ENCODE data around the gene SLC16A10.

Gene SLC16A10

DNA sequence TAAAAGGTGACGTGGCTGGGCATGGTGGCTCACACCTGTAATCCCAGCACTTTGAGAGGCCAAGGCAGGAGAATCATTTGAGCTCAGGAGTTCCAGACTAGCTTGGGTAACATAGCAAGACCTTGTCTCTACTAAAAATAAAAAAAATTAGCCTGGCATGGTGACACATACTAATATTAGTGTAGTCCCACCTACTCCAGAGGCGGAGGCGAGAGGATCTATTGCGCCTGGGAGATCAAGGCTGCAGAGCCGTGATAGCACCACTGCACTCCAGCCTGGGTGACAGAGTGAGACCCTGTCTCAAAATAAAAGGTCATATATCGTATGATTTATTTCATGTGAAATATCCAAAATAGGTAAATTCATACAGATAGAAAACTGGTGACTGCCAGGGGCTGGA is 132.5 kb downstream of the SLC16A10 start:
- H3K36me3 Mint-ChIP-seq, result no peaks in the 10 kb centered on the region
- H3K4me3 Mint-ChIP-seq, result no peak overlapping the region
- no peak for DNase-seq
- CTCF ChIA-PET, result no interaction called here
- H3K27me3 Mint-ChIP-seq, result no peaks in the 10 kb centered on the region
- no peaks in the 10 kb centered on the region for H3K9me3 Mint-ChIP-seq
- no peak overlapping the region for H3K27ac Mint-ChIP-seq
- no peaks in the 10 kb centered on the region for H3K4me1 Mint-ChIP-seq

DNA sequence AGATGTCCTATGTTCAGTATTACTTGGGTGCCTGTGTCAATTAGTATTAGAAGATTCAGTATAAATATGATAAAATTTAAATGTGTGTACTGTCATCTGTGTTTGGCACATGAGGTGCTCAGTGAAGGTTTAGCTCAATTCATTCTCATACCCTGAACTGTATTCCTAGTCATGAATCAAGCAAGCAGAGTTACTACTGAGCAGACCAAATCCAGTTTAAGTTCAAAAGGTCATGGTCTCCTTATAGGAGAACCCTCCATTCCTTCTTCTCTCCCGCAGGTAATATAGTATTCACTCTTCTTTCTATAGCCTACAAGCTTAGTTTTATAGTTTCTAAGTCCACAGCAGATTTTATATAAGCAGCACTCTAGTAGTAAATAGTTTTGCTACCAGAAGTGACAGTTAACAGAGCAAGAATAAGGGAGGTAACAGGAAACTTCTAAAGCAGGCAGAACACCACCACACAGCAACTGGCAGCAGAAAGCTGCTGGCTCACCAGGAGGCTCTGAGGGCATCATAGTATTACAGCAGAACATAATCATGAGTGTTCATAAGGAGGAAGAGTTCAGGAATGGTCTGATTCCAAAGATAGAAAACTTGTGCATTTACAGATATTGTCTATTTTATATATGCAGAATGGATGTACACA is 133.2 kb downstream of the SLC16A10 start:
- Mint-ChIP-seq H3K4me3 (no peak overlapping the region), H3K27ac (no peak overlapping the region), H3K4me1 (no peaks in the 10 kb centered on the region), H3K36me3 (no peaks in the 10 kb centered on the region), H3K9me3 (no peaks in the 10 kb centered on the region), H3K27me3 (no peaks in the 10 kb centered on the region)
- no peak for DNase-seq
- CTCF ChIA-PET, result interaction anchor here (0.7 to 1.1 kb wide), 2 partner anchors 21 to 39 kb away, joined by 3 read pairs; a partner anchor contains a TSS

DNA sequence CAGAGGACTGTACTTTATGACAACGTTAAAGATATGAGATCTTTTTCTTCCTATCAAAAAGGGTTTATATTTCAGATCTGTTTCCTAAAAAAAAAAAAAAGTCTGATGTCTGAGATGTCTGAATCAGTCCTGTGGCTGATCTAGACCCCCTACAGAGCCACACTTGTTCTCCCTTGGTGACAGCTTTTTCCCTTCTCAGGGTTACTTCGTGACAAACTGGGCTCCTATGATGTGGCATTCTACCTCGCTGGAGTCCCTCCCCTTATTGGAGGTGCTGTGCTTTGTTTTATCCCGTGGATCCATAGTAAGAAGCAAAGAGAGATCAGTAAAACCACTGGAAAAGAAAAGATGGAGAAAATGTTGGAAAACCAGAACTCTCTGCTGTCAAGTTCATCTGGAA is 134.5 kb downstream of the SLC16A10 start:
- no peak for DNase-seq
- H3K9me3 Mint-ChIP-seq, result no peaks in the 10 kb centered on the region
- CTCF ChIA-PET, result no interaction called here
- no peak overlapping the region for H3K27ac Mint-ChIP-seq
- no peaks in the 10 kb centered on the region for H3K4me1 Mint-ChIP-seq
- H3K27me3 Mint-ChIP-seq, result no peaks in the 10 kb centered on the region
- H3K4me3 Mint-ChIP-seq, result no peak overlapping the region
- no peaks in the 10 kb centered on the region for H3K36me3 Mint-ChIP-seq

DNA sequence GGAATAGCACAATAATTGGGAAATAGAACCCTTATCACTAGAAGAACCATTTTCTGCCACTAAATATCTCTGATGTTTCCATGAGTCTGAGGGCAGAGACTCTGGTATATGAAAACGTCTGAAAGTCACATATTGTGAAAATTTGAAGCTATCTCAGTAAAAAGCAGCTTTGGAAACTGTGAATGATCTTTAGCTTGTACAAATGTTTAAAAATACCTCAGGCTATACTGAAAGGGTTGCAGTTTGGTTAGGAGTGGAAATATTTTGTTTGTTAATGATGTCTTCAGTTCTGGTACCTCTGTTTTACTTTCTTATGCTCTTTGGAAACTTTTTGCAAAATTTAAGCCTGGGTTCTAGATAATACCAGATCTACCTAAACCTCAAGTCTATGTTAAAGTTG is 135.0 kb downstream of the SLC16A10 start:
- H3K4me3 Mint-ChIP-seq, result no peak overlapping the region
- H3K36me3 Mint-ChIP-seq, result no peaks in the 10 kb centered on the region
- H3K9me3 Mint-ChIP-seq, result no peaks in the 10 kb centered on the region
- no peak overlapping the region for H3K27ac Mint-ChIP-seq
- no peaks in the 10 kb centered on the region for H3K27me3 Mint-ChIP-seq
- CTCF ChIA-PET, result interaction anchor here (1.0 to 1.5 kb wide), 3 partner anchors 15 to 211 kb away, joined by 3 to 4 read pairs (median 3); no protein-coding TSS in a partner anchor
- H3K4me1 Mint-ChIP-seq, result no peaks in the 10 kb centered on the region
- no peak for DNase-seq

DNA sequence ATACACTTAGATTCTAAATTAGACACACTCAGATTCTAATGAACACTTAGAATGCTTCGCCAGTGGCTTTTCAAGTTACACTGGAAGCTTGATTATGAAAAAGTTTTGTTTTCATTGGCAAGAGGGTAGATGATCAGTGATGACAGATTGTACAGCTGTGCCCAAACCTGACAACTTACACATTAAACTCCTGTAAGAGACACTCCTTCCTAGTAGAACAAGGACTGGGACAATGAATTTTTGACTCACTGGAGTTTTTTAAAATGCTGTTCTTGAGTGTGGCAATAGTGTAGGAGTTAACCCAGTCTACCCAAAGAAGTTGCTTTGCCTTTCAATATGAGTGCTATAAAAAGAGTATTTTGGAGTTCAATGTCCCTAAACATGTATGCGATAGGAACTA is 140.8 kb downstream of the SLC16A10 start:
- no peaks in the 10 kb centered on the region for H3K27me3 Mint-ChIP-seq
- H3K9me3 Mint-ChIP-seq, result no peaks in the 10 kb centered on the region
- CTCF ChIA-PET, result interaction anchor here (0.7 kb wide), 1 partner anchor 171 kb away, joined by 3 read pairs; no protein-coding TSS in a partner anchor
- no peaks in the 10 kb centered on the region for H3K36me3 Mint-ChIP-seq
- H3K27ac Mint-ChIP-seq, result no peak overlapping the region
- no peak overlapping the region for H3K4me3 Mint-ChIP-seq
- H3K4me1 Mint-ChIP-seq, result no peaks in the 10 kb centered on the region
- no peak for DNase-seq

DNA sequence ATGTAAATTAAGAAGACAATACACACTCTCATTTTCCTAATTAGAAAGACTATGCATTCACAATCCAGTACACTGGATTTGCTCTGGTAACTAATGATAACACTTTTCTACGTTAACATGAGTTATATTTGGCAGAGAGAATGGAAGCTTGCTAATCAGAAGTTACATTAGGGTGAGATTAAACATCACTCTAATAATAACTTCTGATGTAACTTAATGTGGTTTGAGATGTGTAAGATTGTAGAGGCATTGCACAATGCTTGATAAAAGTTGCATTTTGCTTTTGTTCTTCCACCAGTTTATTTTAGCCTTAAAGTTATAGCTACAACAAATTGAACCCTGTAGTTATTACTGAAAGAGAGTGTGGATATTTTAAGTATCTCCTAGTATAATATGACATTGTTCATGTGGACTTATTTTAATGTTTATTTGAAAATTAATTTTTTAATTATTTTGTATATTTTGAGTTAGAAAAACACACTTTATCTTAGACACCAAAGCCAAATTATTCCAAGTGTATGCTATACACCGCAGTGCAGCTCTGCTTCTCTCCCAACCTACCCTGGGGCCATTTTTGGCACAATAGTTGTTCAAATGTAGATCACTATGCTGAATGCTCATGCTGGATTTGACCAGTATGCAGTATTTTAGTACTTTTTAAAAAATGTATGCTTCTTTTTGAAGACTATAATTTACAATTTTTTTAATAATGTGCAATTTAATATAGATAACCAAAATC is 143.2 kb downstream of the SLC16A10 start:
- Mint-ChIP-seq H3K4me3 (no peak overlapping the region), H3K27me3 (no peaks in the 10 kb centered on the region), H3K9me3 (no peaks in the 10 kb centered on the region), H3K4me1 (no peaks in the 10 kb centered on the region), H3K27ac (no peak overlapping the region), H3K36me3 (no peaks in the 10 kb centered on the region)
- no peak for DNase-seq
- CTCF ChIA-PET, result no interaction called here

DNA sequence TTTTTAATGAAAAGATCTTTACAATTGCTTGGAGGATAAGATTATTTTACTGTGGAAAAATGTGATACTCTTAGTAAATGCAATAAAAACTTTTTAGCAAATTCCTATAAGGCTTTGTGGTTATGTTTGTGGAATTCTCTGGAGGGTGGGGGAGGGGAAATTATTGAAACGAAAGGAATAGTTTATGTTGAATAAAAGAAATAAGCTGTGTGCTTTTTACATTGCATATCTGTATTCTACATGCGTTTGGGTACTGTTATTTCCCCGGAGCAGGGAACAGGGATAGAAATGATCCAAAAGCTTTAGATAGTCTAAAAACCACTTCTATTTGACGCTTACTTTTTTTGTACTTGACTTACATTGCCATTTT is 143.8 kb downstream of the SLC16A10 start:
- H3K27ac Mint-ChIP-seq, result no peak overlapping the region
- no peaks in the 10 kb centered on the region for H3K36me3 Mint-ChIP-seq
- no peak overlapping the region for H3K4me3 Mint-ChIP-seq
- H3K4me1 Mint-ChIP-seq, result no peaks in the 10 kb centered on the region
- no peaks in the 10 kb centered on the region for H3K27me3 Mint-ChIP-seq
- CTCF ChIA-PET, result no interaction called here
- H3K9me3 Mint-ChIP-seq, result no peaks in the 10 kb centered on the region
- DNase-seq, result no peak

DNA sequence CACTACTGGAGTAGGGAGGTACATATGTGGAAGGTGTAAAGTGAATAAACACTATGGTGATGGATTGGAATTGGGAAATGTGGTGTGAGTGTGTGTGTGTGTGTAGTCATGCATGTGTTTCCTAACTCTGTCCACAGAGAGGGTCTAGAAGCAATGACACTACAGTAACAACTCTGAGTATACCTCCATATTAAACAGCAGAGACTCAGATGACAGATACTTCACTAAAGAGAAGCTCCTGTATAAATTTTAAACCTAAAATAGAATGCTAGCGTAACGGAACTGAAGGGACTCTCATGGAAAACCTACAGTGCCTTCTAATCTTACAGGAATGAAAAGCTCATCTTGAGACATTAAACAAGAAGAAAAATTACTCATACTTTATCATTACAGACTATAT is 150.5 kb downstream of the SLC16A10 start:
- Mint-ChIP-seq H3K9me3 (no peaks in the 10 kb centered on the region), H3K36me3 (no peaks in the 10 kb centered on the region), H3K4me3 (no peak overlapping the region), H3K27ac (peak overlapping the region; percentile 34), H3K27me3 (peaks cover 3% of the 10 kb centered on the region), H3K4me1 (no peaks in the 10 kb centered on the region)
- CTCF ChIA-PET, result interaction anchor here (1.4 kb wide), 1 partner anchor 15 kb away, joined by 3 read pairs; no protein-coding TSS in a partner anchor
- no peak for DNase-seq

DNA sequence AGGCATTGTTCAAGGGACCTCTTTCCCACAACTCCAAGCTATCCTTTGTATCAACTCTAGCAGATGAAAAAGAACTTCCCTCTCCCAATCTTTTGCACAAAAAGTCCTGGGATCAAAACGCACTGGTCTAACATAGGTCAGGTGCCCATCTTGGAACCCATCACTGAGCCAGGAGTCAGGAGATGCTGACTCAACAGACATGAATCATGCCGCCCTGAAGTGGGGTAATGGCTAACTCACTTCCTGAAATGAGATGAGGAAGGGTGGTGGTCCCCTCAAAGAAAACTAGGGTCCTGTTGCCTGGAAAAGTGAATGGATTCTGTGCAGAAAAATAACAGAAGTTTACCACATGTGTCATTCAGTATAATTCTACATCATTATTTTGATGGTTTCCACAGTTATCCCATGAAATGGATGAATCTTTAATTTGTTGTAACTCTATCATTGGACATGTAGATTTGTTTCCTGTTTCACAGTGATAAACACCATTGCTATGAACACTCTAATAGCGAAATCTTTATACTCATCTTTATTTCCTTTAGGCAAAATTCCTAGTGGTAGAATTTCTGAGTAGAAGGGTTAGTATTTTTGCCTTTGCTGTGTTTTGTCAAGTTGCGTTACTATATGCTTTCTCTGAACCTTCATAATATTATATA is 151.3 kb downstream of the SLC16A10 start:
- no peak for DNase-seq
- CTCF ChIA-PET, result interaction anchor here (1.4 kb wide), 1 partner anchor 16 kb away, joined by 3 read pairs; no protein-coding TSS in a partner anchor
- Mint-ChIP-seq H3K9me3 (no peaks in the 10 kb centered on the region), H3K27me3 (peaks cover 8% of the 10 kb centered on the region), H3K36me3 (no peaks in the 10 kb centered on the region), H3K4me1 (no peaks in the 10 kb centered on the region), H3K27ac (no peak overlapping the region), H3K4me3 (no peak overlapping the region)

DNA sequence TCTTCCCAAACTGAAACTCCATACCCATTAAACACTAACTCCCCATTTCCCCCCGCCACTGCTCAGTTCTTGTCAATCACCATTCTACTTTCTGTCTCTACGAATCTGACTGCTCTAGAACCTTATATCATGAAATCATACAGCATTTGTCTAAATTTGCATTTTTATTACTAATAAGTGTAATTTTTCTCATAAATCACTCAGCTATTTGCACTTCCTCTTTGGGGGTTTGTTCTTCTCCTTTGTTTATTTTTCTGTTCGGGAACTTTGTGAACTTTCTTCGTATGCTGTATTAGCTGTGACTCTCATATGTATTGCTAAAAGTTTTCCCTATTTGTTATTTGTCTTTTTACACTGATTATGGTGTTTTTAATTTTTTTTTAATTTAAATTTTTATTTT is 152.2 kb downstream of the SLC16A10 start:
- DNase-seq, result no peak
- no peaks in the 10 kb centered on the region for H3K9me3 Mint-ChIP-seq
- no peaks in the 10 kb centered on the region for H3K36me3 Mint-ChIP-seq
- no peaks in the 10 kb centered on the region for H3K4me1 Mint-ChIP-seq
- CTCF ChIA-PET, result no interaction called here
- H3K27ac Mint-ChIP-seq, result no peak overlapping the region
- H3K4me3 Mint-ChIP-seq, result no peak overlapping the region
- H3K27me3 Mint-ChIP-seq, result peaks cover 8% of the 10 kb centered on the region

DNA sequence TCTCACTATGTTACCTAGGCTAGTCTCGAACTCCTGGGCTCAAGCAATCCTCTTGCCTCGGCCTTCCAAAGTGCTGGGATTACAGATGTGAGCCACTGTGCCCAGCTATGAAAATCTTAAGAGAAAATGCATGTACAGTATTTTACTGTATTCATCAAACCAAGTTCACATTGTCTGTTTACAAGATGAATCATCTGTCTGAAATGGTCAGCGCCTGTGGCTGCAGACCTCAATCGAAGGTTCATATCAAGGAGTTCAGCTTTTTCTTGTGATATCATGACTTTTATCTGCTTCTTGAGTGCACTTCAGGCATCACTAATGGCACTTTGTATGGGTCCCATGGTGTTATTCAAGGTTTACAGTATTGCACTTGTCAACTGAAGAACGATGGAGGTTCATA is 155.1 kb downstream of the SLC16A10 start:
- CTCF ChIA-PET, result no interaction called here
- Mint-ChIP-seq H3K36me3 (no peaks in the 10 kb centered on the region), H3K27ac (no peak overlapping the region), H3K27me3 (peaks cover 12% of the 10 kb centered on the region), H3K9me3 (no peaks in the 10 kb centered on the region), H3K4me3 (no peak overlapping the region), H3K4me1 (no peaks in the 10 kb centered on the region)
- no peak for DNase-seq

DNA sequence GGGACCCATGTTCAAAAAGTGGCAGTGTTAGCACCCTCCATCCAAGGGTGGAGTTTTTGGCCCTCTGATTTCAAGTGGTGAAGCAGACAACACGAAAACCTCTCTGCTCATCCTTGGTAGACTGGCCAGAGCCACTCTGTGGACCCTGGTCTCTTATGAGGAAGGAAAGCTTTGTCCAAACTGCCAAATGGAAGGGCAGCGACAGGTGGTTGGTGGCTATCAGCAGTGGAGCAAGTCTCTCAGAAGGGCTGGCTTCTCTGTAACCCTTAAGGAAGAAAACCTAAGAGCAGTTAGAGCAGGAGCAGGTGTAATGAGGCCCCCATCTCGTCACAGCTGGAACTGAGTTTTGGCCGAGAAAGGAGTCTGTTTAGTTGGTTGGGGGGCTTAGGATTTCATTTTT is 155.8 kb downstream of the SLC16A10 start:
- H3K4me1 Mint-ChIP-seq, result no peaks in the 10 kb centered on the region
- CTCF ChIA-PET, result no interaction called here
- H3K9me3 Mint-ChIP-seq, result no peaks in the 10 kb centered on the region
- no peak overlapping the region for H3K27ac Mint-ChIP-seq
- DNase-seq, result no peak
- peaks cover 12% of the 10 kb centered on the region for H3K27me3 Mint-ChIP-seq
- no peak overlapping the region for H3K4me3 Mint-ChIP-seq
- H3K36me3 Mint-ChIP-seq, result no peaks in the 10 kb centered on the region

DNA sequence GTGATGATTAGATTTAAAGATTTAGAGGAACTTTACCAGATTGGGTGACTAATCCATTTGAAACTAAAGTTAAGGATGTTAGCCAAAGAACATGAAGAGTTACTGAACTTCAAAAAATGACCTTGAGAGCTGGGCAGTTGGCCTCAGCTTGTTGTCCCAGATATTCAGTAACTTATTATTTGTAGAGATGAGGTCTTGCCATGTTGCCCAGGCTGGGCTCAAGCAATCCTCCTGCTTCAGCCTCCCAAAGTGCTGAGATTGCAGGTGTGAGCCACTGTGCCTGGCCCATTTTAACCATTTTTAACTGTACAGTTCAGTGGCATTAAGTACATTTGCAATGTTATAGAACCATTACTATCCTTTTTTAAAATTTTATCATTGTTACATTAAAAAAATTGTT is 161.5 kb downstream of the SLC16A10 start:
- Mint-ChIP-seq H3K4me1 (no peaks in the 10 kb centered on the region), H3K9me3 (no peaks in the 10 kb centered on the region), H3K4me3 (no peak overlapping the region), H3K36me3 (no peaks in the 10 kb centered on the region), H3K27me3 (peaks cover 12% of the 10 kb centered on the region), H3K27ac (no peak overlapping the region)
- CTCF ChIA-PET, result interaction anchor here (0.6 kb wide), 1 partner anchor 304 kb away, joined by 5 read pairs; no protein-coding TSS in a partner anchor
- DNase-seq, result no peak

DNA sequence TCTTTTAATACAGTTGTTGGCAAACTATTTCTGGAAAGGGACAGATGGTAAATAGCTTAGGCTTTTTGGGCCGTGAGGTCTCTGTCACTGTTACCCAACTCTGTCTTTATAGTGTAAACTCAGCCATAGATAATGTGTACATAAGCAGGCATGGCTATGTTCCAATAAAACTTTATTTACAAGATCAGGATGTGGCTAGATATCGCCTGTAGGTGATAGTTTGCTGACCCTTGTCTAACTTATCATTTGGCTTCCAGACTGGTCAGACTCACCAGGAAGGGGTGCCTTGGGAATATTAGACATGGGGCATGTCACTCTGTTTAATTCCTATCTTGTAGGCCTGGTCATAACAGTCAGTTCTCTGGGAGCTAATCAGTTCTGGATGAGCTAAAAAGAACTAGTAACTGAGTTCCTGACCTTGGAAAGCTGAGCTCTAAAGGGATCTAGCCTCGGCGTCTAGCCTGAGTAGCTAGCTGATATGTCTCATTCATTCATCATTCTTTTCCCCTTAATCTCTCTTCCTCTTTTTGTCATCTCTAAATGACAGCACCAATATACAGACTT is 163.6 kb downstream of the SLC16A10 start:
- no peaks in the 10 kb centered on the region for H3K9me3 Mint-ChIP-seq
- CTCF ChIA-PET, result interaction anchor here (1.0 kb wide), 1 partner anchor 8 kb away, joined by 4 read pairs; a partner anchor contains a TSS
- no peaks in the 10 kb centered on the region for H3K4me1 Mint-ChIP-seq
- no peak overlapping the region for H3K27ac Mint-ChIP-seq
- DNase-seq, result no peak
- H3K27me3 Mint-ChIP-seq, result peaks cover 22% of the 10 kb centered on the region
- no peaks in the 10 kb centered on the region for H3K36me3 Mint-ChIP-seq
- no peak overlapping the region for H3K4me3 Mint-ChIP-seq

Measured in activated naive CD4-positive, alpha-beta T cell treated with anti-CD3 and anti-CD28 coated beads, Interleukin-2, amount 10 ng/mL, durations not matched to agents 7 days and 5 days (primary cell).